Central memory CD8-positive, alpha-beta T cell (primary cell): ENCODE measurements around the gene PRRT1B.

Experiments
- ATAC-seq: fragments of 150-1000 bp; cut with Tn5 transposase; replicated peaks from 2 replicates; pipeline ENCODE4 v1.10.0; 2022; ENCODE audit warnings: mild to moderate bottlenecking, moderate FRiP score, moderate number of reproducible peaks; ENCODE audit not compliant: poor library complexity, severe bottlenecking; ENCODE audit errors: extremely low read depth
- DNase-seq, 2 donors: peaks; one replicate each; pipeline ENCODE4 v3.0.0; 2021; ENCODE audit warnings: low spot score in 2 of 2
- H3K27ac Mint-ChIP-seq: one replicate; pipeline ENCODE4 v1.8.0; 2022; ENCODE audit warnings: low read depth, mild to moderate bottlenecking, moderate library complexity, mixed read lengths
- H3K27me3 Mint-ChIP-seq: one replicate; pipeline ENCODE4 v1.8.0; 2022; ENCODE audit warnings: mixed read lengths
- H3K36me3 Mint-ChIP-seq: one replicate; pipeline ENCODE4 v1.8.0; 2022; ENCODE audit warnings: mild to moderate bottlenecking, moderate library complexity, mixed read lengths; ENCODE audit not compliant: insufficient read depth
- H3K4me1 Mint-ChIP-seq: one replicate; pipeline ENCODE4 v1.8.0; 2022; ENCODE audit warnings: mixed read lengths
- H3K4me3 Mint-ChIP-seq: one replicate; pipeline ENCODE4 v1.8.0; 2022; ENCODE audit warnings: mild to moderate bottlenecking, moderate library complexity, mixed read lengths
- H3K9me3 Mint-ChIP-seq: one replicate; pipeline ENCODE4 v1.8.0; 2022; ENCODE audit warnings: mixed read lengths

The PRRT1B gene

GRCh38 chr9:131590449-131590848 lies 45.1 kb downstream of the PRRT1B start:
- DNase-seq (no peak), ATAC-seq (no peak)
- H3K27ac Mint-ChIP-seq: peak overlapping the region; percentile 89
- H3K27me3 Mint-ChIP-seq: no peaks in the 10 kb centered on the region
- H3K36me3 Mint-ChIP-seq: peaks cover 39% of the 10 kb centered on the region
- H3K9me3 Mint-ChIP-seq: no peaks in the 10 kb centered on the region
- H3K4me1 Mint-ChIP-seq: peaks cover 39% of the 10 kb centered on the region
- peak overlapping the region; percentile 43 for H3K4me3 Mint-ChIP-seq

DNA sequence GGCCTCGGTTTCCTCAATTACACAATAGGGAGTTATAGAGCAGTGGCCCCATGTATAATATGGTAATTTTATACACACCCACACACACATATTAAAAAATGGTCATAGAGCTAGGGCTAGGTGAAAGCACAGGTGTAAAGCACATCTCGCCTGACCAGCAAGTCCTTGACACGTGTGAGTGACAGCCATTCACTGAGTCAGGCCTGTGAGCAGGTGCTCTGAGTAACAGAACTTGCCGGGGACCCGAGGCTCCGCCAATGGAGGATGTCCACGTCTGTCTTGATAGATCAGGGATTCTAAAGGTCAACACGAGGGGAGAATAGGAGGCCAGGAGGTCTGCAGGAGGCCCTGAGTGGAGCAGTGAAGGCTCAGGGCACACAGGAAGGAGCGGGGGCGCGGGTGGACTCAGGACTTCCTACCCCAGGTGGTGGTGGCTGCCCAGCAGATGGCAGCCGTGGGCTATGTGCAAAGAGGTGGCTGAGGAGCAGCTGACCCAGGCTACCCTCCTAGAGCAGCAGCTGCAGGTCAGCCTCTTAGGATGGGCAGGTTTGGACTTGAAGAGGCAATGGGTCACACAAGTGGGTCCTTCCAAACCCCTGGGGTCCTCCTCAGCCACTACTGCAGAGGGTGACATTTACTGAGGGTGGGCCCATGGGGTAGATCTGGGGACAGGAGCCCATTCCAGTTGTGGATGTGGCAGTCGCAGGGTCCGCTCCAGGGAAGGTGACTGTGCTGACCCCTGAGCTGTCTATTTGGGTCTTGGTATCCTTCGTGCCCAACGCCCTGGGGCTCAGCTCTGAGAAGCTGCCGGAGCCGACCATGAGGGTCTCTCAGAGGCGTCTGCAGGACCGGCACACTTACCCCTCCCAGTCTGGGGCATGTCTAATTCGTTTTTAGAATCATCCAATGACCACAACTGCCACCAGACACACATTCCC lies 45.9 kb downstream of the PRRT1B start:
- DNase-seq (peak; percentile 63 to 65), ATAC-seq (peak; percentile 86)
- Mint-ChIP-seq H3K9me3 (no peaks in the 10 kb centered on the region), H3K4me1 (peaks cover 34% of the 10 kb centered on the region), H3K27me3 (no peaks in the 10 kb centered on the region), H3K36me3 (peaks cover 42% of the 10 kb centered on the region), H3K27ac (peak overlapping the region; percentile 89), H3K4me3 (peak overlapping the region; percentile 43)

- H3K36me3 Mint-ChIP-seq: peaks cover 39% of the 10 kb centered on the region
- no peak for ATAC-seq
- no peaks in the 10 kb centered on the region for H3K9me3 Mint-ChIP-seq
- H3K27ac Mint-ChIP-seq: peak overlapping the region; percentile 89
- peaks cover 32% of the 10 kb centered on the region for H3K4me1 Mint-ChIP-seq
- H3K4me3 Mint-ChIP-seq: no peak overlapping the region
- H3K27me3 Mint-ChIP-seq: no peaks in the 10 kb centered on the region
- no peak for DNase-seq
Measured at GRCh38 chr9:131591845-131592208, 46.5 kb downstream of the PRRT1B start.

DNA sequence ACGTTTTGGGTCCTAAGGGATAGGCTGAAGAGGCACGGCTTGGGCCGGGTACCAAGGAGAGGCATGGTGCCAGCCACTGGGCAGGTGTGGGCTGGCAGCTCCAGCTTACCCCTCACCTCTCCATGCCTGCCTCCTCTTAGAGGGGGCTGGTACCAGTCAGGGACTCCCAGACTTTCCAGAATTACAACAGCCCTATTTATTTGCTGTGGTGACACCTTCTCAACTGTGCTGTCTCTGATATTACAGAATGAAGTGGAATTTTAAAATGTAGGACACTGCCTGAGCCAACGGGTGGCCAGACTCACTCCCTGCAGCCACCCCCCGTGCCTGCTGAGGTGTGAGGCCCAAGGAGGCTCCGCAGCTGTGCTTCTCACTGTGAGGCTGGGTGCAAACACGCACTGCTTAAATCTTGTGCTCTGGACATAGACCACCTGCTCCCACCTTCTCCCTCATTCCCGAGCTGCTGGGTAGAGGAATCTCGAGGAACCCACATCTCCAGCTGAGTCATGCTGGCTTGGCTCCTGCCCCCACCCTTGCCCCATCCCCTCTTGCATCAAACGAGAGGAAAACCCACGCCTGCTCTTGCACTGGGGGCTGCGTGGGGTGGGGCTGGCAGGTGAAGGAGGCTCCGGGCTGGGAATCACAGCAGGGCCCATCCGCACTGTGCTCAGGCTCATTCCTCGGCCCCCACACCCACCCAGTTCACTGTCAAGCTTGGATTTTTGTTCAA lies 47.9 kb downstream of the PRRT1B start:
- H3K27me3 Mint-ChIP-seq: no peaks in the 10 kb centered on the region
- DNase-seq (no peak), ATAC-seq (no peak)
- H3K9me3 Mint-ChIP-seq: no peaks in the 10 kb centered on the region
- H3K36me3 Mint-ChIP-seq: peaks cover 40% of the 10 kb centered on the region
- peaks cover 22% of the 10 kb centered on the region for H3K4me1 Mint-ChIP-seq
- H3K4me3 Mint-ChIP-seq: no peak overlapping the region
- no peak overlapping the region for H3K27ac Mint-ChIP-seq

DNA sequence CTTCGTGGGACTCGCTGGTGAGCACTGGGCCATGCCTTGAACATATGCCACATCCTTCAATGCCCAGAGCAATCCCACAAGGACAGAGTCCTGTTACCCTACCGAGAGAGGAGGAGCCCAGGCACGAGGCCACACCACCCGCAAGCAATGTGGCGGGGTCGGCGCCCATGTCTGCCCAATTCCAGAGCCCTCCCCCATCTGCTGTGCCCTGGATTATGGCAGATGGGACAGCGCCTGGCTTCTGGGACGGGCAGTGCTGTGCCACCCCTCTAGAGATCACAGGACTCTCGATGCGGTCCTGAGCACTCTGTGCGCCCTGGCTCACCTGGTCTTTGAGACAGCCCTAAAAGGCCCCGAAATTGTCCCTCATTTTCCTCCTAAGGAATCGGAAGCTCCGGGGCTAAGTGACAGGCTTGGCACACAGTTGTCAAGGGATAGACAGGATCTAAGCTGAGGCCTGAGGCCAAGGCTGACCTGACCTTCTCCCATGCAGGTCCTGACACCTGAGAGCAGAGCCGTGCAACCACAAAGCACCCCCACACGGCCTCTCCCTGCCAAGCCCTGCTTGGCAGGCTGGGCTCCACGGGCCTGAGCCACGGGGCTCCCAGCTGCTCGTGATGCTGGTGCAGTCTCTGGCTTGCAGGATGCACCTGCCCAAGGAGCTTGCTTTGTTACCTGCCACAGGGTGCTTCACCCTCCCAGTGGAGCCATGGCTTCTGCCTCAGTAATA lies 48.8 kb downstream of the PRRT1B start:
- Mint-ChIP-seq H3K27ac (no peak overlapping the region), H3K9me3 (no peaks in the 10 kb centered on the region), H3K36me3 (peaks cover 41% of the 10 kb centered on the region), H3K27me3 (no peaks in the 10 kb centered on the region), H3K4me3 (no peak overlapping the region), H3K4me1 (peaks cover 22% of the 10 kb centered on the region)
- ATAC-seq: no peak
- no peak for DNase-seq

GRCh38 chr9:131594906-131595665 lies 49.8 kb downstream of the PRRT1B start:
- DNase-seq (no peak), ATAC-seq (no peak)
- Mint-ChIP-seq H3K4me1 (peaks cover 21% of the 10 kb centered on the region), H3K27ac (peak overlapping the region; percentile 22), H3K27me3 (no peaks in the 10 kb centered on the region), H3K4me3 (no peak overlapping the region), H3K36me3 (peaks cover 42% of the 10 kb centered on the region), H3K9me3 (no peaks in the 10 kb centered on the region)

DNA sequence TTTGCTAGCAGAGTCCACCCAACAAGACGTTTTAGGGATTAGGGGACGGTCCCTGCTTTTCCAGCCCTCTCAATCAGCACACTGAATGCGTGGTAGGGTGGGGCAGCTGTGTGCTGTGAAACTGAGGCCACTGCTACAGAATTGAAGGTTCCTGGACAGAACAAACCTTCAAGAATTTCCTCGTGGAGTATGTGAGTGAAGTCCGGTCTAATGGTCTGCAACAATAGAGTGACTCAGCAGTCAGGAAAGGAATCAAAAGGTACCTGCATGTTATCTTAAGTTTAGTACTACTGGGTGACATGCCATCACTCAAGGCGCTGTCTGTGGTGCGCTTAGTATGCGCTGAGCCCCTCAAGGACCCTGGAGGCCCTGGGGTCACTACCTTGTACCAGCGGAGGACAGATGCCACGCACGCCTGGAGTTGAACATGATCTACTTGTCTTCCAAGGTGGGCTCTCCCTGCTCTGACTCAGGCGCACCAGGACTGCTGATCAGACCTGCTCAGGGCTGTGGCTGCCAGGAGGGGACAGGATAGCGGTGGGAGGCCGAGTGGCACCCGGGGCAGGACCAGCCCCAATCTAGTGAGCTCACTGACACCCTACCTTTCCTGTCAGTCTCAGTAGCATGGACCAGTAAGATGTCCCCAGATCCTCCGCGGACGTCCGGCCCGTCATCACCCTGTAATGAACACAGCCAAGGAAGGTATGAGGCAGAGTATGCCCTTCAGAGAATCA lies 50.5 kb downstream of the PRRT1B start:
- DNase-seq: no peak
- peaks cover 13% of the 10 kb centered on the region for H3K4me1 Mint-ChIP-seq
- H3K36me3 Mint-ChIP-seq: peaks cover 43% of the 10 kb centered on the region
- no peaks in the 10 kb centered on the region for H3K9me3 Mint-ChIP-seq
- no peak overlapping the region for H3K4me3 Mint-ChIP-seq
- H3K27ac Mint-ChIP-seq: no peak overlapping the region
- no peaks in the 10 kb centered on the region for H3K27me3 Mint-ChIP-seq
- ATAC-seq: no peak

- H3K4me3 Mint-ChIP-seq: no peak overlapping the region
- H3K9me3 Mint-ChIP-seq: no peaks in the 10 kb centered on the region
- DNase-seq (no peak), ATAC-seq (no peak)
- peaks cover 42% of the 10 kb centered on the region for H3K36me3 Mint-ChIP-seq
- no peak overlapping the region for H3K27ac Mint-ChIP-seq
- no peaks in the 10 kb centered on the region for H3K27me3 Mint-ChIP-seq
- H3K4me1 Mint-ChIP-seq: peaks cover 9% of the 10 kb centered on the region
Measured at GRCh38 chr9:131596430-131596743, 51.1 kb downstream of the PRRT1B start.

DNA sequence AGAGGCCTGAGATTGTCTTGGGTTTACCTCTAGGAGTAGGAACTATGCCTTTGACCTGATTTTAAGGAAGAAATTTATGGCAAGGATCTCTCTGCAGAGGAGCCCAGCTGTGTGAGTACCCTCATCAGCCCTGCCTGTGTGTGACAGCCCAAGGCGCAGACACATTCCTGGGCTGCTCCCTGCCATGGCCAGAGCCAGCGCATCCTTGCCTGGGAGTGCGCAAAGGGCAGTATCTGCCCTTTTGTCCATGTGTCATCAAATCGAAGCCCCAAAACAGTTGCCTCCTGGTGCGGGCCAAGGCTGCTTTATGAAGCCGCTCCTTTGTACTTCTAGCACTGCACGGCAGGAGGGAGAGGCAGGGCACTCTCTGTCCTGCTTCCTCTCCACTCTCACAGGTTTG lies 51.9 kb downstream of the PRRT1B start:
- H3K4me1 Mint-ChIP-seq: peaks cover 7% of the 10 kb centered on the region
- no peaks in the 10 kb centered on the region for H3K27me3 Mint-ChIP-seq
- DNase-seq: no peak
- peaks cover 46% of the 10 kb centered on the region for H3K36me3 Mint-ChIP-seq
- no peaks in the 10 kb centered on the region for H3K9me3 Mint-ChIP-seq
- H3K4me3 Mint-ChIP-seq: no peak overlapping the region
- ATAC-seq: no peak
- H3K27ac Mint-ChIP-seq: no peak overlapping the region

DNA sequence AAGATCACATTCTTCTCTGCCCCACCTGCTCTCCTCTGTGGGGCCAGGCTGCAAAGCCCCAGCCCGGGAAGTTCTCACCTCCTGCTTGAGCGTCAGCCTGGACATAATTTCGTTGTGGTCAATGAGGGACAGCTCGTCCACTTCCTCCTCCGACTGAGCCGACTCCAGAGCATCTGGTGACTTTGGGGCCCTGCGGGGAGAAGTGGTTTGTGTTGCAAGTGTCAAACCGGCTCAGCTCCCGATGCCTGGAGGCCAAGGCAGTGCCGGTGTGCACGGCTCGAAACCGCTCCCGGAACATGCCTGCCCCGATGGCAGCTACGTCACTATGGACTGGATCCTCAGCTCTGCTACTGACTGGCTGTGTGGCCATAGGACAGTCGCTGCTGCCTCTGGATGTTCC lies 52.8 kb downstream of the PRRT1B start:
- no peaks in the 10 kb centered on the region for H3K9me3 Mint-ChIP-seq
- DNase-seq: no peak
- H3K27ac Mint-ChIP-seq: no peak overlapping the region
- peaks cover 48% of the 10 kb centered on the region for H3K36me3 Mint-ChIP-seq
- ATAC-seq: no peak
- H3K4me3 Mint-ChIP-seq: no peak overlapping the region
- H3K27me3 Mint-ChIP-seq: no peaks in the 10 kb centered on the region
- peaks cover 16% of the 10 kb centered on the region for H3K4me1 Mint-ChIP-seq

DNA sequence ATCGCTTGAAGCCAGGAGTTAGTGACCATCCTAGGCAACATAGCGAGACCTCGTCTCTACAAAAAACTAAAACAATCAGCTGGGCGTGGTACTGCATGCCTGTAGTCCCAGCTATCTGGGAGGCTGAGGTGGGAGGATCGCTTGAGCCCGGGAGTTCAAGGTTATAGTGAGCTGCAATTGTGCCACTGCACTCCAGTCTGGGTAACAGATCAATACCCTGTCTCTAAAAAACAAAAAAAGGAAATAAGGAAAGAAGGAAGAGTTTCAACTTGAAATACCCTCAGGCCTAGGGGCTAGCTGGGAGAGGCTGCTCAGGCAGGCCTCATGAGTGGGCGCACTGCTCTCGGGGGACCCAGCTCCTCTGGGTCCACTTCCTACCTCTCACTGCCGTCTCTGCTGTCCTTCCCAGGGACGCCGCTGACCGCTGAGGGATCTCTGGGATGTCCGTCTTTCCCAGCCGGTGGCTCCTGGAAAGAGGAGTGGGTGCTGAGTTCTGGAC lies 56.4 kb downstream of the PRRT1B start:
- H3K27me3 Mint-ChIP-seq: no peaks in the 10 kb centered on the region
- H3K4me1 Mint-ChIP-seq: peaks cover 28% of the 10 kb centered on the region
- no peak overlapping the region for H3K4me3 Mint-ChIP-seq
- H3K9me3 Mint-ChIP-seq: no peaks in the 10 kb centered on the region
- no peak for ATAC-seq
- no peak for DNase-seq
- H3K36me3 Mint-ChIP-seq: peaks cover 53% of the 10 kb centered on the region
- H3K27ac Mint-ChIP-seq: peak overlapping the region; percentile 52
